Measurements from ENCODE around the gene SPATA31C2. TPM values are rescaled to one million over a fixed set of nuclear protein-coding genes. Genes with fewer than 3 reads are reported as not detected.

Gene SPATA31C2
- total RNA-seq, 4 donors from 2014 or later, result not detected

GRCh38 chr9:88085476-88085875 lies 52.8 kb downstream of the SPATA31C2 start:
- in situ Hi-C loops (cut with MboI; ENCODE audit: low pct_ligation_motif_present in 1 of 4, low pct_unique_long_range_greater_than_20kb in 1 of 4, low sequenced_read_pairs in 3 of 4), result loop anchor here in 1 of 4 donors (25.0 kb wide), 2 partner anchors 502 to 927 kb away; no protein-coding TSS in a partner anchor
- TF ChIP-seq POLR2AphosphoS5 (IDR thresholded peaks at IDR 0.05), result no peak
- no peak for TF ChIP-seq CTCF (IDR thresholded peaks at IDR 0.05)
- no peak for TF ChIP-seq POLR2A (IDR thresholded peaks at IDR 0.05)
- TF ChIP-seq EP300 (IDR thresholded peaks at IDR 0.05; ENCODE audit: low read depth), result no peak
- Histone ChIP-seq H3K4me1 (no peaks in the 10 kb centered on the region), H3K36me3 (no peaks in the 10 kb centered on the region), H3K27me3 (no peaks in the 10 kb centered on the region), H3K4me3 (no peak overlapping the region), H3K9me3 (no peaks in the 10 kb centered on the region), H3K27ac (no peak overlapping the region)
- WGBS, 2 donors (ENCODE audit: low coverage in 1 of 2), result 82 to 94% methylated on average over 5 of the region's 5 CpGs
- no peak for DNase-seq
- intact Hi-C loops (cut with DNase I; ENCODE audit: low total_unique reads), result no loop called here

GRCh38 chr9:88084357-88085183 lies 53.7 kb downstream of the SPATA31C2 start:
- H3K4me3 ChIP-seq, result no peak overlapping the region
- WGBS, 2 donors (ENCODE audit: low coverage in 1 of 2), result 84 to 89% methylated on average over 5 of the region's 5 CpGs
- H3K36me3 ChIP-seq, result no peaks in the 10 kb centered on the region
- intact Hi-C loops (cut with DNase I; ENCODE audit: low total_unique reads) (no loop called here), in situ Hi-C loops (cut with MboI; ENCODE audit: low pct_ligation_motif_present in 1 of 4, low pct_unique_long_range_greater_than_20kb in 1 of 4, low sequenced_read_pairs in 3 of 4) (loop anchor here in 1 of 4 donors (25.0 kb wide), 2 partner anchors 503 to 928 kb away; no protein-coding TSS in a partner anchor)
- no peak overlapping the region for H3K27ac ChIP-seq
- H3K9me3 ChIP-seq, result no peaks in the 10 kb centered on the region
- no peak for DNase-seq
- TF ChIP-seq CTCF (IDR thresholded peaks at IDR 0.05), result no peak
- TF ChIP-seq POLR2A (IDR thresholded peaks at IDR 0.05), result no peak
- no peak for TF ChIP-seq EP300 (IDR thresholded peaks at IDR 0.05; ENCODE audit: low read depth)
- TF ChIP-seq POLR2AphosphoS5 (IDR thresholded peaks at IDR 0.05), result no peak
- no peaks in the 10 kb centered on the region for H3K4me1 ChIP-seq
- H3K27me3 ChIP-seq, result no peaks in the 10 kb centered on the region

Other genes starting within 250 kb of the SPATA31C2 start
- not detected for gene SPATA31C1, start 220.5 kb downstream of the SPATA31C2 start, total RNA-seq
- gene CDK20, start 163.9 kb downstream of the SPATA31C2 start, total RNA-seq, result 10 to 100 TPM in 3 of 4 donors, 1 to 10 TPM in 1; 2.8 to 25.4 (median 12.9) TPM
- 10 to 100 TPM; 33.7 to 72.4 (median 57.3) TPM for gene SPIN1, start 250.0 kb upstream of the SPATA31C2 start, total RNA-seq

Data from transverse colon (tissue), 4 donors.